ENCODE results near the gene PLXND1.
A peak's percentile ranks its signal among the peaks of the same experiment; 100 is the strongest.
"Not testable (repeated sequence)": the region's sequence is repeated elsewhere in the genome, so short reads cannot be mapped to it uniquely, and the experiment has no call there.

Gene PLXND1

GRCh38 chr3:129640985-129641384, 34.5 kb upstream of the PLXND1 start:
- not testable (repeated sequence) for H3K9me3 ChIP-seq (ENCODE audit: control insufficient read depth, low read length); H3K9ac ChIP-seq (ENCODE audit: low read length); H3K4me3 ChIP-seq (ENCODE audit: low read length); H3K36me3 ChIP-seq (ENCODE audit: control insufficient read depth, insufficient read depth, low read length); H3K27me3 ChIP-seq (ENCODE audit: control insufficient read depth, insufficient read depth, low read length); H3K4me1 ChIP-seq (ENCODE audit: control insufficient read depth, insufficient read depth, low read length)

- H3K36me3 ChIP-seq (ENCODE audit: control insufficient read depth, insufficient read depth, low read length), result no peaks in the 10 kb centered on the region
- no peaks in the 10 kb centered on the region for H3K4me1 ChIP-seq (ENCODE audit: control insufficient read depth, insufficient read depth, low read length)
- no peaks in the 10 kb centered on the region for H3K9me3 ChIP-seq (ENCODE audit: control insufficient read depth, low read length)
Observed at GRCh38 chr3:129638481-129638880, 32.0 kb upstream of the PLXND1 start.

DNA sequence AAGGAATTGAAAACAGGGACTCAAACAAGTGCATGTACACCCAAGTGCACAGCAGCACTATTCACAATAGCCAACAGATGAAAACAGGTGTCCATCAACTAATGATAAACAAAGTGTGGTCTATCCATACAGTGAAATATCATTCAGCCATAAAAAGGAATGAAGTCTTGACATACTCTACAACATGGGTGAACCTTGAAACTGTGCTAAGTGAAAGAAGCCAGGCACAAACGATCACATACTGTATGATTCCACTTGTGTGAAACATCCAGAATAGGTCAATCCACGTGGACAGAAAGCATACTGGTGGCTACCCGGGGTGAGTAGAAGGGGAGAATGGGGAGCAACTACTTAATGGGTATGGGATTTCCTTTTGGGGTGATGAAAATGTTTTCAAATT, 29.6 kb upstream of the PLXND1 start:
- no peak overlapping the region for H3K4me3 ChIP-seq (ENCODE audit: low read length)
- H3K27me3 ChIP-seq (ENCODE audit: control insufficient read depth, insufficient read depth, low read length), result no peaks in the 10 kb centered on the region
- no peaks in the 10 kb centered on the region for H3K4me1 ChIP-seq (ENCODE audit: control insufficient read depth, insufficient read depth, low read length)
- no peaks in the 10 kb centered on the region for H3K36me3 ChIP-seq (ENCODE audit: control insufficient read depth, insufficient read depth, low read length)
- no peaks in the 10 kb centered on the region for H3K9me3 ChIP-seq (ENCODE audit: control insufficient read depth, low read length)
- H3K9ac ChIP-seq (ENCODE audit: low read length), result no peak overlapping the region

More at GRCh38 chr3:129638481-129638880, 32.0 kb upstream of the PLXND1 start:
- Histone ChIP-seq H3K4me3 (ENCODE audit: low read length) (no peak overlapping the region), H3K9ac (ENCODE audit: low read length) (no peak overlapping the region), H3K27me3 (ENCODE audit: control insufficient read depth, insufficient read depth, low read length) (no peaks in the 10 kb centered on the region)

DNA sequence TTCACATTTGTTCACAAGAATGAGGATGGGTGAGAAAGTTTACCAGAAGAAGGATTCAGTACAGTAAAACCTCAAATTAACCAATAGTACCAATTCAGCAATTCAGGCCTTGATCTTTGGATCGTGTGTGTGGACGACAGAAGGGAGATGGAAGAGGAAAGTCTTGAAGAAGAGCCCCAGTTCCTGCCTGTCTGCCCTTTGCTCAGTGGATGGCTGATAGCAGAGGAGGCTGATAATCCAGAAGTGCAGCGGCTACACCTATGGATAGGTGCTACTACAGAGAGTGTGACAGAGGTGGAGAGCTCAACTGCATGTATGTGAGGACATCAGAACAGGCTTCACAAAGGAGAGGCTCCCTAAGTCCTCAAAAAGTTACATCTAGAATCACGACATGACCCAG, 29.2 kb upstream of the PLXND1 start:
- no peaks in the 10 kb centered on the region for H3K4me1 ChIP-seq (ENCODE audit: control insufficient read depth, insufficient read depth, low read length)

DNA sequence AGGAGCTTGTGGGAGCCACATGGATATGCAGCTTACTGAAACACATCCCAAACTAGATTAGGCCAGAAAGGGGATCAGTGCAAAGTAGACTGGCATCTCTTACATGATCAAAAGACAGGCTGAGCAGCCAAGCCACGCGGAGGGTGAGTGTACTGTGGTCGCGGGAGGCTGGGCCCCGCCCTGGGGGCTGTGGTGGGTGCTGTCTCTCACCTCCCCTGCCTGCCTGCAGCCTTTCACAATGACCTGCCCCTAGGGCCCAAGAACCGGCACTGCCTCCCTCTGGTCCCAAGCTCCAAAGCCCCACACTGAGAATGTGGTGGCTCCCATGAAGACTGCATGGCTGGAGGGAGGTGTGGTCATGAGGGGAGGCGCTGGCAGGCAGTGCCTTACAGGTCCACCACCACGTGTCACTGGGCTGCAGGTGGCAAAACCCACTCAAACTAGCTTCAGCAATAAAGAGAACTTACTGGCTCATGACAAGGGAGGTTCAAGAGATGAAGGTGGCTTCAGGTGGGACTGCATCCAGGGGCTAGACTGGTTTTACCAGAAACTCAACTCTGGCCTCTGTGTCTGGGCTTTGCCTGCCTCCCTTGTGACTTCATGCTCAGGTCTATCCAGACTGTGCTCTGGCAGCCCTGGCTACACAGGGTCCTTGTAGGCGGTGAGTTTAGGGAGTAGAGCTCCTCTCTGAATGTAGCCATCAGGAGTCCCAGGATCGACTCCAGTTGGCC, 27.4 kb upstream of the PLXND1 start:
- H3K4me1 ChIP-seq (ENCODE audit: control insufficient read depth, insufficient read depth, low read length), result no peaks in the 10 kb centered on the region
- H3K36me3 ChIP-seq (ENCODE audit: control insufficient read depth, insufficient read depth, low read length), result no peaks in the 10 kb centered on the region
- H3K9ac ChIP-seq (ENCODE audit: low read length), result no peak overlapping the region
- H3K4me3 ChIP-seq (ENCODE audit: low read length), result no peak overlapping the region
- no peaks in the 10 kb centered on the region for H3K9me3 ChIP-seq (ENCODE audit: control insufficient read depth, low read length)
- H3K27me3 ChIP-seq (ENCODE audit: control insufficient read depth, insufficient read depth, low read length), result no peaks in the 10 kb centered on the region

More for the DNA sequence above, 29.2 kb upstream of the PLXND1 start:
- Histone ChIP-seq H3K9me3 (ENCODE audit: control insufficient read depth, low read length) (no peaks in the 10 kb centered on the region), H3K27me3 (ENCODE audit: control insufficient read depth, insufficient read depth, low read length) (no peaks in the 10 kb centered on the region), H3K4me3 (ENCODE audit: low read length) (no peak overlapping the region), H3K36me3 (ENCODE audit: control insufficient read depth, insufficient read depth, low read length) (no peaks in the 10 kb centered on the region), H3K9ac (ENCODE audit: low read length) (no peak overlapping the region)

- H3K27me3 ChIP-seq (ENCODE audit: control insufficient read depth, insufficient read depth, low read length), result no peaks in the 10 kb centered on the region
- no peaks in the 10 kb centered on the region for H3K9me3 ChIP-seq (ENCODE audit: control insufficient read depth, low read length)
- no peaks in the 10 kb centered on the region for H3K36me3 ChIP-seq (ENCODE audit: control insufficient read depth, insufficient read depth, low read length)
- no peak overlapping the region for H3K4me3 ChIP-seq (ENCODE audit: low read length)
- no peak overlapping the region for H3K9ac ChIP-seq (ENCODE audit: low read length)
- peaks cover 3% of the 10 kb centered on the region for H3K4me1 ChIP-seq (ENCODE audit: control insufficient read depth, insufficient read depth, low read length)
Observed at GRCh38 chr3:129632977-129633376, 26.5 kb upstream of the PLXND1 start.

GRCh38 chr3:129632556-129632955, 26.1 kb upstream of the PLXND1 start:
- Histone ChIP-seq H3K27me3 (ENCODE audit: control insufficient read depth, insufficient read depth, low read length) (no peaks in the 10 kb centered on the region), H3K4me3 (ENCODE audit: low read length) (no peak overlapping the region), H3K36me3 (ENCODE audit: control insufficient read depth, insufficient read depth, low read length) (no peaks in the 10 kb centered on the region), H3K9me3 (ENCODE audit: control insufficient read depth, low read length) (no peaks in the 10 kb centered on the region), H3K4me1 (ENCODE audit: control insufficient read depth, insufficient read depth, low read length) (peaks cover 7% of the 10 kb centered on the region), H3K9ac (ENCODE audit: low read length) (no peak overlapping the region)

DNA sequence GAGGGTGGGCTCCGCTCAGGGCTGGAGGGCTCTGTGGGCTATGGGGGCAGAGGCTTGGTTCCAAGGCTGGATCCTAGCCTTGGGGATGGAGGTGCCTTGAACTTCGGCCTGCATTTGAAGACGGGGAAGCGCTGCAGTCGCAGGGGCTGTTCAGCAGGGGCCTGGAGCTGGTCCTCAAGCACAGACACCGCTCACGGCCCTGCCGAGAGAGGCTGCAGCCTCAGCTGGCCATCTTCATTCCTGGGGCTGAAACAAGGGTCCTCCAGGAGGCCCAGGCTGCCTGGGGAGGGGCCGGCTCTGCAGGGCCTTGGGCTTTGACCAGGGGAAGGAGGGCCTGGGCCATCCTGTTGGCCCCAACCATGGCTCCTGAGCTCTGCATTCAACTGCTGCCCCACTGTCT, 25.6 kb upstream of the PLXND1 start:
- peaks cover 9% of the 10 kb centered on the region for H3K4me1 ChIP-seq (ENCODE audit: control insufficient read depth, insufficient read depth, low read length)
- no peak overlapping the region for H3K4me3 ChIP-seq (ENCODE audit: low read length)
- no peaks in the 10 kb centered on the region for H3K27me3 ChIP-seq (ENCODE audit: control insufficient read depth, insufficient read depth, low read length)
- H3K36me3 ChIP-seq (ENCODE audit: control insufficient read depth, insufficient read depth, low read length), result no peaks in the 10 kb centered on the region
- no peak overlapping the region for H3K9ac ChIP-seq (ENCODE audit: low read length)
- no peaks in the 10 kb centered on the region for H3K9me3 ChIP-seq (ENCODE audit: control insufficient read depth, low read length)

DNA sequence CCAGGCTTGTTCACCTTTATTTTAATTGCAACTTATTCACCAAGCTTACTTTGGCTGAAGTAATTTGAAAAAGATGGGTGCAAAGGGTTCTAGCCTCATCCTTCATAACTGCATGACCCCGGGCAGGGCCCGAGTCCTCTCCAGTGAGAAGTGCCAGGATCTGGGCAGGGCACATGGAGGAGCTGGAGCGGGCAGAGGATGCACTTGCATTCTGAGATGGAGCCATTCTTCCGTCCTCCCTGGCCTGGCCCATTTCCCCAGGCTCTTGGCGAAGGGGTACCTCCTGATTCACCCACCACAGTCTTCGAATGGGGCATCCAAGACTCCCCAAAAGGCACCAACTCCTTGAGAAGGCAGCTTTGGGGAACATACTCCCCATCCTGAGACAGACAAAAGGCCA, 22.5 kb upstream of the PLXND1 start:
- Histone ChIP-seq H3K4me3 (ENCODE audit: low read length) (no peak overlapping the region), H3K4me1 (ENCODE audit: control insufficient read depth, insufficient read depth, low read length) (peaks cover 37% of the 10 kb centered on the region), H3K9me3 (ENCODE audit: control insufficient read depth, low read length) (no peaks in the 10 kb centered on the region), H3K36me3 (ENCODE audit: control insufficient read depth, insufficient read depth, low read length) (no peaks in the 10 kb centered on the region), H3K27me3 (ENCODE audit: control insufficient read depth, insufficient read depth, low read length) (no peaks in the 10 kb centered on the region), H3K9ac (ENCODE audit: low read length) (no peak overlapping the region)

DNA sequence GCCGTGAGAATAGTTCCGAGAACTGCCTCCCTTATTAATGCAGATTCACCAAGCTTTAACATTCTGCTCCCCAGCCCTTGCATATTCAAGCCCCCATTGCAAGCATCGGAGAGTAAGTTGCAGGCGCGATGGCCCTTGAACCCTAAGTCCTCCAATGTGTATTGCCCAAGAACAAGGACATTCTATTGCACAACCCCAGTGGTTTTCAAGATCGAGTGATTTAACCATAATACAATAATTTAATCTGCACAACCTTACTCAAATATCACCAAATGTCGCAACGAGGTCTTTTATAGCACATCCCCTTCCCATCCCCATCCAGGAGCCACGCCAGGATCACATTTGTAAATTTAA, 21.7 kb upstream of the PLXND1 start:
- H3K9ac ChIP-seq (ENCODE audit: low read length), result peak overlapping the region; percentile 93
- H3K4me3 ChIP-seq (ENCODE audit: low read length), result peak overlapping the region; percentile 48
- no peaks in the 10 kb centered on the region for H3K36me3 ChIP-seq (ENCODE audit: control insufficient read depth, insufficient read depth, low read length)
- peaks cover 44% of the 10 kb centered on the region for H3K4me1 ChIP-seq (ENCODE audit: control insufficient read depth, insufficient read depth, low read length)
- H3K27me3 ChIP-seq (ENCODE audit: control insufficient read depth, insufficient read depth, low read length), result no peaks in the 10 kb centered on the region
- no peaks in the 10 kb centered on the region for H3K9me3 ChIP-seq (ENCODE audit: control insufficient read depth, low read length)

GRCh38 chr3:129627350-129628168, 21.1 kb upstream of the PLXND1 start:
- Histone ChIP-seq H3K36me3 (ENCODE audit: control insufficient read depth, insufficient read depth, low read length) (no peaks in the 10 kb centered on the region), H3K4me1 (ENCODE audit: control insufficient read depth, insufficient read depth, low read length) (peaks cover 50% of the 10 kb centered on the region), H3K9me3 (ENCODE audit: control insufficient read depth, low read length) (no peaks in the 10 kb centered on the region), H3K27me3 (ENCODE audit: control insufficient read depth, insufficient read depth, low read length) (no peaks in the 10 kb centered on the region), H3K9ac (ENCODE audit: low read length) (peak overlapping the region; percentile 93), H3K4me3 (ENCODE audit: low read length) (peak overlapping the region; percentile 48)

DNA sequence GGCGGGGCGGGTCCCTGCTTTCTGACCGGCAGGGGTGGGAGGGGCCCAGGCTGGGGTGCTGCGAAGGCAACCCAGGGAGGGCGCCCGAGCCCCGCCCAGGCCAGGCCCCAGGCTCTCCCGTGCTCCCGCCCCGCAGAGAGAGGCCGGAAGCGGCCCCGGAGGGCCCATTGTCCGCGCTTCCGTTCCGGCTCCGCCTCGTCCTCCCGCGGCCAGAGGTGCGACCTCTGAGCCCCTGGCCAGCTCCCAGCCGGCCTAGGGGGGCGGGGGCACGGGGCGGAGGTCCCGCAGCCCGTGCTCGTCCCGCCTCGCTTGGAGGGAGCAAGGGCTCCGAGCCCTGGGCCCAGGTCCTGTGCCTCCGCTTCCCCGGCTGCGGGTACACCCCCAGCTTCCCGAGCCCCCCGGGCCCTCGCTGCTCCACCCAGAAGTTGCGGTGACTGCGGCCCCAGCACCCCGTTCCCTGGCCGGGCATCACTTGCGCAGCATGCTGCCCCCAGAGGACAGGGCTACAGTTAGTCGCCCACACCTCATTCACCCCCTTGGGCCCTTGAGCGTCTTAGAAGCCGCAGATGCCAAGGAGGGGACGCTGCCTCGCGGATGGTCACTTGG, 20.4 kb upstream of the PLXND1 start:
- H3K36me3 ChIP-seq (ENCODE audit: control insufficient read depth, insufficient read depth, low read length), result no peaks in the 10 kb centered on the region
- peak overlapping the region; percentile 48 for H3K4me3 ChIP-seq (ENCODE audit: low read length)
- H3K4me1 ChIP-seq (ENCODE audit: control insufficient read depth, insufficient read depth, low read length), result peaks cover 54% of the 10 kb centered on the region
- H3K9ac ChIP-seq (ENCODE audit: low read length), result peak overlapping the region; percentile 93
- H3K9me3 ChIP-seq (ENCODE audit: control insufficient read depth, low read length), result no peaks in the 10 kb centered on the region
- H3K27me3 ChIP-seq (ENCODE audit: control insufficient read depth, insufficient read depth, low read length), result no peaks in the 10 kb centered on the region

Measured in mucosa of stomach (tissue), 1 donor.